H1 (cell line): ENCODE measurements around the gene KBTBD12. TPM values are rescaled to one million over a fixed set of nuclear protein-coding genes. Genes with fewer than 3 reads are reported as not detected.

ENCODE experiments used
- CTCF ChIA-PET: fragments of 300-600 bp; sonication (Branson Sonifier 250); formaldehyde crosslinking; loops from one replicate; lab custom pipeline; 2021; ENCODE audit not compliant: partially characterized antibody; lab: Charles Lee
- POLR2A ChIA-PET: fragments of 300-600 bp; sonication (Branson Sonifier 250); formaldehyde crosslinking; loops from one replicate; lab custom pipeline; 2021; ENCODE audit warnings: inconsistent platforms; ENCODE audit not compliant: partially characterized antibody; lab: Charles Lee
- DNase-seq, 2 experiments: peaks; one replicate each; pipeline versions ENCODE4 v3.0.0 to v3.0.0-alpha.2; 2010 to 2022; ENCODE audit warnings: low spot score in 2 of 2, low read depth in 1 of 2, mixed read lengths in 1 of 2
- FAIRE-seq: peaks from 2 replicates; lab custom pipeline; 2011; peaks lifted over from hg19 to GRCh38; lab: Jason Lieb, UNC
- H2AFZ ChIP-seq: 2 replicates; pipeline ENCODE4 v1.8.1; 2012; ENCODE audit warnings: low read length, inconsistent platforms
- H2AK5ac ChIP-seq: 2 replicates; pipeline ENCODE4 v1.6.1; 2013; ENCODE audit warnings: low read depth, low read length
- H2BK120ac ChIP-seq: replicated peaks from 2 replicates; pipeline ENCODE3; 2013; ENCODE audit warnings: low read depth, low read length, inconsistent platforms
- H2BK12ac ChIP-seq: 2 replicates; pipeline ENCODE4 v1.6.1; 2013; ENCODE audit warnings: low read depth, low read length
- H2BK15ac ChIP-seq: 2 replicates; pipeline ENCODE4 v1.6.1; 2013; ENCODE audit warnings: low read length
- H2BK20ac ChIP-seq: 2 replicates; pipeline ENCODE4 v1.6.1; 2013; ENCODE audit warnings: low read length
- H2BK5ac ChIP-seq: 2 replicates; pipeline ENCODE4 v1.6.1; 2013; ENCODE audit warnings: low read depth, low read length
- H3K14ac ChIP-seq: 2 replicates; pipeline ENCODE4 v1.6.1; 2013; ENCODE audit warnings: inconsistent platforms; ENCODE audit not compliant: insufficient read length
- H3K18ac ChIP-seq: 2 replicates; pipeline ENCODE4 v1.6.1; 2013; ENCODE audit warnings: low read length; ENCODE audit errors: extremely low read depth
- H3K23ac ChIP-seq: 2 replicates; pipeline ENCODE4 v1.6.1; 2013; ENCODE audit warnings: inconsistent platforms; ENCODE audit not compliant: insufficient read length
- H3K23me2 ChIP-seq: 2 replicates; pipeline ENCODE4 v1.6.1; 2013; ENCODE audit warnings: low read depth, low read length
- H3K27ac ChIP-seq: 2 replicates; pipeline ENCODE4 v1.6.1; 2011; ENCODE audit warnings: low read depth, low read length, inconsistent platforms
- H3K27me3 ChIP-seq, 4 experiments: replicated peaks in 1 of 4; 1 replicate in 1 of 4; 2 replicates in 3 of 4; pipeline versions ENCODE4 v1.6.1 to v1.8.1; 2011 to 2013; ENCODE audit warnings: low read length in 3 of 4, mild to moderate bottlenecking in 3 of 4, inconsistent platforms in 2 of 4, mixed read lengths in 2 of 4, moderate library complexity in 1 of 4; ENCODE audit not compliant: control insufficient read depth in 3 of 4, insufficient read depth in 3 of 4; ENCODE audit errors: extremely low read depth in 1 of 4
- H3K36me3 ChIP-seq, 4 experiments: 2 replicates each; pipeline versions ENCODE4 v1.6.1 to v1.8.1; 2011 to 2013; ENCODE audit warnings: mild to moderate bottlenecking in 4 of 4, low read length in 3 of 4, moderate library complexity in 2 of 4, control low read depth in 1 of 4, inconsistent platforms in 1 of 4; ENCODE audit not compliant: insufficient read depth in 4 of 4, control insufficient read depth in 2 of 4
- H3K4ac ChIP-seq: replicated peaks from 2 replicates; pipeline ENCODE3; 2013; ENCODE audit warnings: low read length, low read depth, mixed read lengths, inconsistent platforms; ENCODE audit not compliant: insufficient read length
- H3K4me1 ChIP-seq, 4 experiments: replicated peaks in 1 of 4; 1 replicate in 1 of 4; 2 replicates in 3 of 4; pipeline versions ENCODE4 v1.6.1 to v1.8.1; 2011 to 2013; ENCODE audit warnings: low read length in 3 of 4, inconsistent platforms in 2 of 4, mixed read lengths in 1 of 4; ENCODE audit not compliant: insufficient read depth in 4 of 4, control insufficient read depth in 3 of 4
- H3K4me2 ChIP-seq, 2 experiments: 2 replicates each; pipeline versions ENCODE4 v1.6.1 to v1.8.1; 2011 to 2013; ENCODE audit warnings: low read depth in 2 of 2, low read length in 2 of 2, control low read depth in 1 of 2, inconsistent platforms in 1 of 2, mild to moderate bottlenecking in 1 of 2; ENCODE audit not compliant: insufficient read depth in 1 of 2
- H3K4me3 ChIP-seq, 4 experiments: fragments of 200-600, 300-600 bp in 1 of 4; sonication (generic), shearing (Covaris generic), sonication (Bioruptor Twin) in 1 of 4; 2 replicates each; pipeline versions ENCODE4 v1.5.1 to v1.8.1; 2011 to 2016; ENCODE audit warnings: low read length in 4 of 4, low read depth in 3 of 4, control low read depth in 2 of 4, inconsistent platforms in 2 of 4, mild to moderate bottlenecking in 2 of 4, mixed read lengths in 1 of 4, moderate library complexity in 1 of 4; ENCODE audit not compliant: insufficient read depth in 2 of 4; ENCODE audit errors: extremely low read depth in 1 of 4
- H3K56ac ChIP-seq: replicated peaks from 2 replicates; pipeline ENCODE3; 2013; ENCODE audit warnings: low read depth, mild to moderate bottlenecking, mixed read lengths, low read length, inconsistent platforms; ENCODE audit not compliant: insufficient read length
- H3K79me1 ChIP-seq: 2 replicates; pipeline ENCODE4 v1.6.1; 2013; ENCODE audit warnings: low read depth, low read length, control low read depth
- H3K79me2 ChIP-seq, 2 experiments: 2 replicates each; pipeline versions ENCODE4 v1.6.1 to v1.8.1; 2012 to 2013; ENCODE audit warnings: low read length in 2 of 2, mild to moderate bottlenecking in 2 of 2, inconsistent platforms in 1 of 2; ENCODE audit not compliant: insufficient read depth in 2 of 2, control insufficient read depth in 1 of 2
- H3K9ac ChIP-seq, 4 experiments: replicated peaks in 1 of 4; 1 replicate in 1 of 4; 2 replicates in 3 of 4; pipeline versions ENCODE4 v1.6.1 to v1.8.1; 2011 to 2013; ENCODE audit warnings: low read depth in 3 of 4, low read length in 3 of 4, control low read depth in 2 of 4, mild to moderate bottlenecking in 2 of 4, moderate library complexity in 2 of 4, inconsistent platforms in 1 of 4; ENCODE audit errors: extremely low read depth in 1 of 4
- H3K9me3 ChIP-seq, 2 experiments: 2 replicates each; pipeline versions ENCODE4 v1.6.1 to v1.8.1; 2012 to 2013; ENCODE audit warnings: mild to moderate bottlenecking in 2 of 2, moderate library complexity in 2 of 2, control low read depth in 1 of 2, inconsistent platforms in 1 of 2, low read depth in 1 of 2, low read length in 1 of 2, mixed read lengths in 1 of 2; ENCODE audit not compliant: insufficient read depth in 2 of 2
- H4K20me1 ChIP-seq, 2 experiments: replicated peaks in 1 of 2; 2 replicates each; pipeline versions ENCODE3 to v1.8.1; 2011 to 2013; ENCODE audit warnings: inconsistent platforms in 2 of 2, low read length in 2 of 2, mild to moderate bottlenecking in 1 of 2; ENCODE audit not compliant: insufficient read depth in 2 of 2, control insufficient read depth in 1 of 2
- H4K5ac ChIP-seq: 2 replicates; pipeline ENCODE4 v1.6.1; 2013; ENCODE audit warnings: low read length, low read depth, mixed read lengths, inconsistent platforms; ENCODE audit not compliant: insufficient read length
- H4K8ac ChIP-seq: 2 replicates; pipeline ENCODE4 v1.8.0; 2013; ENCODE audit warnings: mild to moderate bottlenecking, moderate library complexity, low read length, inconsistent platforms; ENCODE audit not compliant: insufficient read depth; ENCODE audit errors: extremely low read depth
- H4K91ac ChIP-seq: replicated peaks from 2 replicates; pipeline ENCODE3; 2013; ENCODE audit warnings: low read length, mixed read lengths, inconsistent platforms; ENCODE audit not compliant: insufficient read length
- CBX8 ChIP-seq: fragments of 300-800, 300-1000 bp; sonication (generic); IDR thresholded peaks from 2 replicates; pipeline ENCODE4 v1.7.1; 2016; ENCODE audit warnings: low read depth, low read length, borderline replicate concordance
- CREB1 ChIP-seq: IDR thresholded peaks from 2 replicates; pipeline ENCODE4 v1.6.1; 2012; ENCODE audit warnings: inconsistent platforms
- CTCF ChIP-seq, 3 experiments: IDR thresholded peaks; 1 replicate in 2 of 3; 2 replicates in 1 of 3; pipeline versions ENCODE4 v1.5.1 to v1.6.1; 2011; ENCODE audit warnings: low read length in 3 of 3, mild to moderate bottlenecking in 3 of 3, inconsistent platforms in 2 of 3, low read depth in 1 of 3, moderate library complexity in 1 of 3; ENCODE audit not compliant: insufficient read depth in 1 of 3; ENCODE audit errors: control extremely low read depth in 1 of 3
- GABPA ChIP-seq: IDR thresholded peaks from 2 replicates; pipeline ENCODE4 v1.6.1; 2011; ENCODE audit warnings: mild to moderate bottlenecking, low read length, moderate library complexity, borderline replicate concordance; ENCODE audit not compliant: insufficient read depth
- KDM5A ChIP-seq: fragments of 200-600 bp; IDR thresholded peaks from 2 replicates; pipeline ENCODE4 v1.7.1; 2012; ENCODE audit warnings: mild to moderate bottlenecking, low read length, inconsistent platforms, mixed read lengths
- POLR2AphosphoS5 ChIP-seq: IDR thresholded peaks from 2 replicates; pipeline ENCODE4 v1.6.1; 2011; ENCODE audit warnings: low read depth, low read length
- SAP30 ChIP-seq: fragments of 300-600 bp; sonication (generic); IDR thresholded peaks from 2 replicates; pipeline ENCODE4 v1.7.1; 2012; ENCODE audit warnings: low read length, moderate library complexity, mild to moderate bottlenecking, inconsistent platforms; ENCODE audit not compliant: insufficient read depth, insufficient replicate concordance
- SIRT6 ChIP-seq: IDR thresholded peaks from one replicate; pipeline ENCODE4 v1.7.1; 2012; ENCODE audit warnings: low read length, inconsistent platforms
- SP1 ChIP-seq: IDR thresholded peaks from 2 replicates; pipeline ENCODE4 v1.6.1; 2011; ENCODE audit warnings: low read depth, low read length
- SP4 ChIP-seq: IDR thresholded peaks from 2 replicates; pipeline ENCODE4 v1.6.1; 2012; ENCODE audit warnings: low read length, inconsistent platforms
- YY1 ChIP-seq: IDR thresholded peaks from 2 replicates; pipeline ENCODE4 v1.6.1; 2011; ENCODE audit warnings: low read depth, mild to moderate bottlenecking, low read length
- ZNF274 ChIP-seq: IDR thresholded peaks from 2 replicates; pipeline ENCODE4 v1.7.0; 2012; ENCODE audit warnings: low read length, borderline replicate concordance; ENCODE audit errors: extremely low read depth
- WGBS, 2 experiments: shearing (Covaris generic) in 1 of 2; methylation state at CpG; one replicate each; pipeline versions ENCODE4 v1.1.6 to v1.1.7; 2013 to 2015; ENCODE audit warnings: low lambda C conversion rate in 2 of 2, mixed read lengths in 2 of 2, inconsistent platforms in 1 of 2, low coverage in 1 of 2, missing lambda C conversion rate in 1 of 2; ENCODE audit not compliant: insufficient replicate concordance in 2 of 2, insufficient coverage in 1 of 2, insufficient read length in 1 of 2; ENCODE audit errors: extremely low coverage in 1 of 2, missing lambda C conversion rate in 1 of 2; 5-methylcytosine and 5-hydroxymethylcytosine counted together
- polyA plus RNA-seq, 7 experiments: library from polyadenylated mRNA; depleted of rRNA in 3 of 7; stranded (reverse) in 5 of 7; unstranded in 2 of 7; fragments of >200 nt in 5 of 7; fragments of 200-250 nt in 2 of 7; gene quantifications; 1 replicate in 5 of 7; 2 replicates in 1 of 7; 4 replicates in 1 of 7; pipeline versions ENCODE4 v1.2.1 to v1.2.3, GENCODE V29; 2011 to 2013; ENCODE audit warnings: missing spikeins in 2 of 7, mixed read lengths in 2 of 7
- total RNA-seq: library from RNA; stranded (reverse); fragmentation: NEBNext Ultra II Directional; extraction: Animal tissue kit (Norgen Biotek cat#: 25700); gene quantifications from 2 replicates; pipeline ENCODE4 v1.2.1, GENCODE V29; 2021

The KBTBD12 gene
- total and polyA plus RNA-seq, 2 of the 8 experiments (the other 6 are each of a cell fraction or from before 2014, with no cell fraction given): 0.33 to 0.63 TPM

- Histone ChIP-seq H3K4me1 (no peaks in the 10 kb centered on the region), H3K4me2 (no peak overlapping the region), H2AFZ (no peak overlapping the region), H3K4ac (no peak overlapping the region), H3K9ac (no peak overlapping the region), H4K8ac (no peak overlapping the region), H3K79me1 (no peaks in the 10 kb centered on the region), H3K14ac (no peak overlapping the region), H2BK5ac (no peak overlapping the region), H4K20me1 (no peaks in the 10 kb centered on the region), H3K9me3 (peaks cover 0 to 4% of the 10 kb centered on the region in 2 experiments; a peak in 1 of 4 replicates), H4K5ac (no peak overlapping the region), H2BK20ac (no peak overlapping the region), H2BK120ac (no peak overlapping the region), H4K91ac (no peak overlapping the region), H3K4me3 (no peak overlapping the region), H2AK5ac (no peak overlapping the region), H2BK12ac (no peak overlapping the region), H3K56ac (no peak overlapping the region), H3K27me3 (no peaks in the 10 kb centered on the region), H2BK15ac (no peak overlapping the region), H3K23ac (no peak overlapping the region), H3K36me3 (no peaks in the 10 kb centered on the region), H3K23me2 (no peaks in the 10 kb centered on the region), H3K27ac (no peak overlapping the region), H3K18ac (no peak overlapping the region), H3K79me2 (no peaks in the 10 kb centered on the region)
- POLR2A ChIA-PET: no interaction called here
- CTCF ChIA-PET: no interaction called here
- DNase-seq (no peak), FAIRE-seq (no peak)
- WGBS, 2 experiments: 96% methylated on average over 4 of the region's 4 CpGs; no CpG with 5 or more reads in 1 of the 2 experiments
- TF ChIP-seq SAP30 (no peak), KDM5A (no peak), CBX8 (no peak), YY1 (no peak), CREB1 (no peak), POLR2AphosphoS5 (no peak), ZNF274 (no peak), CTCF (IDR thresholded peaks at IDR 0.05; ENCODE audit: control extremely low read depth in 1 of 3, insufficient read depth in 1 of 3, low read depth in 1 of 3, low read length in 3 of 3) (no peak), GABPA (no peak), SP4 (no peak), SP1 (no peak), SIRT6 (no peak)
Observed at GRCh38 chr3:127938800-127939199, 23.8 kb downstream of the KBTBD12 start.
